Tibial nerve (tissue), 4 donors: ENCODE data around the gene ITGA11. TPM values are rescaled to one million over a fixed set of nuclear protein-coding genes. Genes with fewer than 3 reads are reported as not detected.

Source experiments
- DNase-seq, 2 donors: peaks; one replicate each; pipeline ENCODE4 v3.0.0-alpha.2; 2019; ENCODE audit warnings: low spot score in 2 of 2
- H3K27ac ChIP-seq, 4 donors: fragments of 200-600 bp; sonication (generic) in 3 of 4; one replicate each; pipeline ENCODE4 v1.5.1; 2017 to 2019; ENCODE audit warnings: mild to moderate bottlenecking in 1 of 4
- H3K27me3 ChIP-seq, 2 donors: fragments of 200-600 bp; sonication (generic) in 1 of 2; one replicate each; pipeline versions ENCODE4 v1.5.1 to v1.6.0; 2017 to 2019
- H3K36me3 ChIP-seq, 3 donors: fragments of 200-600 bp; sonication (generic); one replicate each; pipeline ENCODE4 v1.5.1; 2018 to 2019
- H3K4me1 ChIP-seq, 4 donors: fragments of 200-600 bp; sonication (generic) in 3 of 4; one replicate each; pipeline ENCODE4 v1.5.1; 2017 to 2019
- H3K4me3 ChIP-seq, 4 donors: fragments of 200-600 bp; sonication (generic) in 3 of 4; one replicate each; pipeline ENCODE4 v1.5.1; 2017 to 2019; ENCODE audit warnings: mild to moderate bottlenecking in 1 of 4, moderate library complexity in 1 of 4
- H3K9me3 ChIP-seq, 4 donors: fragments of 200-600 bp; sonication (generic) in 3 of 4; one replicate each; pipeline ENCODE4 v1.5.1; 2017 to 2019
- CTCF ChIP-seq, 5 experiments: fragments of 200-600 bp in 3 of 5; fragments of 450-650 bp in 2 of 5; sonication (generic) in 3 of 5; IDR thresholded peaks; one replicate each; pipeline ENCODE4 v1.5.1; 2016 to 2019; ENCODE audit warnings: antibody characterized with exemption in 5 of 5, mild to moderate bottlenecking in 3 of 5, moderate library complexity in 2 of 5
- EP300 ChIP-seq, 2 donors: sonication (generic); formaldehyde crosslinking; IDR thresholded peaks; one replicate each; pipeline ENCODE4 v1.6.1; 2017; ENCODE audit warnings: antibody characterized with exemption in 2 of 2, mild to moderate bottlenecking in 1 of 2
- POLR2A ChIP-seq, 2 donors: fragments of 450-650 bp; IDR thresholded peaks; one replicate each; pipeline ENCODE4 v1.6.1; 2017; ENCODE audit warnings: antibody characterized with exemption in 2 of 2, mild to moderate bottlenecking in 2 of 2, moderate library complexity in 2 of 2
- WGBS, 2 donors: methylation state at CpG; one replicate each; pipeline ENCODE4 v1.1.5; 2018; 5-methylcytosine and 5-hydroxymethylcytosine counted together
- total RNA-seq, 4 donors: library from RNA; depleted of rRNA; stranded (reverse); fragments of >200 nt; gene quantifications; one replicate each; pipeline ENCODE4 v1.1.0, GENCODE V29; 2016

ITGA11 gene
- total RNA-seq, 4 donors from 2014 or later: 2.7 to 12.1 (median 6.9) TPM

GRCh38 chr15:68403161-68403941, 28.6 kb downstream of the ITGA11 start:
- DNase-seq: no peak

GRCh38 chr15:68402432-68403160, 29.4 kb downstream of the ITGA11 start:
- H3K27ac ChIP-seq: no peak overlapping the region
- TF ChIP-seq CTCF (IDR thresholded peaks at IDR 0.05): no peak
- TF ChIP-seq POLR2A (IDR thresholded peaks at IDR 0.05): no peak
- TF ChIP-seq EP300 (IDR thresholded peaks at IDR 0.05): no peak
- WGBS, 2 donors: 82 to 84% methylated on average over 9 of the region's 9 CpGs
- H3K4me1 ChIP-seq: no peaks in the 10 kb centered on the region
- no peak for DNase-seq
- H3K36me3 ChIP-seq: no peaks in the 10 kb centered on the region
- no peaks in the 10 kb centered on the region for H3K27me3 ChIP-seq
- H3K9me3 ChIP-seq: peaks cover 0 to 5% (median 0%) of the 10 kb centered on the region in 4 donors
- no peak overlapping the region for H3K4me3 ChIP-seq

More at GRCh38 chr15:68403161-68403941, 28.6 kb downstream of the ITGA11 start:
- Histone ChIP-seq H3K27me3 (no peaks in the 10 kb centered on the region), H3K9me3 (peaks cover 0 to 5% (median 0%) of the 10 kb centered on the region in 4 donors), H3K4me1 (no peaks in the 10 kb centered on the region), H3K4me3 (no peak overlapping the region), H3K36me3 (no peaks in the 10 kb centered on the region), H3K27ac (no peak overlapping the region)
- WGBS, 2 donors: 84 to 85% methylated on average over 8 of the region's 8 CpGs
- no peak for TF ChIP-seq EP300 (IDR thresholded peaks at IDR 0.05)
- no peak for TF ChIP-seq POLR2A (IDR thresholded peaks at IDR 0.05)

DNA sequence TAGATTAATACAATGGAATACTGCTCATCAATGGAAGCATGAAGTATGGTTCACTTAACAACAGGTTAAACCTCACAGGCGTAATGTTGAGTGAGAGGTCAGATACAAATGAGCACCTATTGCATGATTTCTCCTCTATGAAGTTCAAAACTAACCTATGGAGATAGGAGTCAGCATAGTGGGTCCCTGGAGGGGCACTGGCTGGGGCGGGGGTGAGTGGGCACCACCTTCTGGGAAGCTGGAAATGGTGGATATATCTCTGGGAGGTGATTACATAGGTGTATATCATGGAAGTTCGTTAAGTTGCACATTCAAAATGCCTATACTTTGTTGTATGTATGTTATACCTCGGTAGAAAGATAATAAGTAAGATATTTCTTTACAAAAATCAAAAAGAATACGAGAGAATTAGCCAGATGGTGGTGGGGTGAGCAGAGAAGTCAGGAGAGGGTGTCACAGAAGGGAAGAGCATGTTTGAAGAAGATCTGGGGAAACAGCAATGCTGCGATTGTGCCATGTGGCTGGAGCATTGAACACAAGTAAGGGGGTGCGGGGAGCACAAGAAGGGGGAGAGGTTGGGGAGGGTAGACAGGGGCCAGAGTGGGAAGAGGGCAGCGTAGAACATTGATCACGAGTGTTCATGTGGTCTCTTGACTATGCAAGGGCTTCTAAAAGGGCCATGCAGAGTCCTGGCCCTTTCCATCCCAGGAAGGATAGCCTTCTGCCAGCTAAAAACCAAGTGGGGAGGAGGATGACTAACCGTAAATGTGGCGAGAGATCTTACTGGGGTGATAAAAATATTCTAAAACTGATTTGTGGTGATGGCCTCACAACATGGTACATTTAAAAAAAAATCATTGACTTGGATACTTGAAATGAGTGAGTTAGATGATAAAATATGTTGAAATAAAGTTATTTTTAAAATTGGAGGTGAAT, 30.2 kb downstream of the ITGA11 start:
- TF ChIP-seq CTCF (IDR thresholded peaks at IDR 0.05): no peak
- DNase-seq: no peak
- Histone ChIP-seq H3K4me3 (no peak overlapping the region), H3K4me1 (no peaks in the 10 kb centered on the region), H3K36me3 (no peaks in the 10 kb centered on the region), H3K27me3 (no peaks in the 10 kb centered on the region), H3K9me3 (peaks cover 0 to 5% (median 0%) of the 10 kb centered on the region in 4 donors), H3K27ac (no peak overlapping the region)
- WGBS, 2 donors: 84 to 88% methylated on average over 10 of the region's 11 CpGs

DNA sequence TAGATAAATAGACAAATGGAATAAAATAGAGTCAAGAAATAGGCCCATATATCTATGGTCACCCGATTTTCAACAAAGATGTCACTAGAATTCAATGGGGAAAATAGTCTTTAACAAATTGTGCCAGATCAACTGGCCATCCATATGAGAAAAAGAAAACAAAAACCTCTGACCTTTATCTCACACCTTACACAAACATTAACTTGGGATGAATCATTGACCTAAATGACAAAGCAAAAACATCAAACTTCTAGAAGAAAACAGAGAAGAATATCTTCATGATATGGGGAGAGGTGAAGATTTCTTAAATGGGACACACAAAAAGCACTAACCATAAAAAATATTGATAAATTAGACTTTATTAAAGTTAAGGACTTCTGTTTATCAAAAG, 31.9 kb downstream of the ITGA11 start:
- peaks cover 0 to 8% (median 0%) of the 10 kb centered on the region in 4 donors for H3K9me3 ChIP-seq
- 95 to 100% methylated on average over 1 of the region's 1 CpG for WGBS, 2 donors
- no peak overlapping the region for H3K27ac ChIP-seq
- DNase-seq: no peak
- no peaks in the 10 kb centered on the region for H3K27me3 ChIP-seq
- no peak for TF ChIP-seq CTCF (IDR thresholded peaks at IDR 0.05)
- no peak for TF ChIP-seq POLR2A (IDR thresholded peaks at IDR 0.05)
- no peak for TF ChIP-seq EP300 (IDR thresholded peaks at IDR 0.05)
- no peak overlapping the region for H3K4me3 ChIP-seq
- H3K36me3 ChIP-seq: no peaks in the 10 kb centered on the region
- H3K4me1 ChIP-seq: no peaks in the 10 kb centered on the region
